Measurements from ENCODE around the gene SHROOM3.

The SHROOM3 gene

DNA sequence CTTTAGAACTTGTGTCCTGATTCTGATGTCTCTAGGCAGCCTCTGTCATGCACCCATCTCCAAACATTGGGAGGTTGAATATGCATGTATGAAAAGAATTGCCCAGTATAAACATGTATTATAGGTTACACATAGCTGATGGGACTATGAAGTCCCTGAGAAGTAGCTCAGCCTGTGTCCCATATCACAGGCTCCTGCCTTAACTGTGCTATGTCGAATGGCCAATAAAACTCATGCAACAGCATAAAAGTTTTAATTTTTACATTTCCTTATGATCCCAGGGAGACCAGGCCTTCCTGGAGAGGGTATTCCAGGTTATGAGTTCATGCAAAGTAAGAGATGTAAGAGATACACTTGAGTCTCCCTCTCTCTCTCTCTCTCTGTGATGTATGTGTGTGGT, 217.4 kb downstream of the SHROOM3 start:
- TF ChIP-seq GATA3 (IDR thresholded peaks at IDR 0.05; ENCODE audit: low read depth, low read length) = no peak
- no peak for TF ChIP-seq GATA2 (IDR thresholded peaks at IDR 0.05; ENCODE audit: low read depth, low read length)

- TF ChIP-seq GATA3 (IDR thresholded peaks at IDR 0.05; ENCODE audit: low read depth, low read length) = no peak
- TF ChIP-seq GATA2 (IDR thresholded peaks at IDR 0.05; ENCODE audit: low read depth, low read length) = no peak
Measured at GRCh38 chr4:76654084-76654483, 219.1 kb downstream of the SHROOM3 start.

GRCh38 chr4:76654791-76655190, 219.8 kb downstream of the SHROOM3 start:
- no peak for TF ChIP-seq GATA3 (IDR thresholded peaks at IDR 0.05; ENCODE audit: low read depth, low read length)
- TF ChIP-seq GATA2 (IDR thresholded peaks at IDR 0.05; ENCODE audit: low read depth, low read length) = no peak

- TF ChIP-seq GATA3 (IDR thresholded peaks at IDR 0.05; ENCODE audit: low read depth, low read length) (no peak), GATA2 (IDR thresholded peaks at IDR 0.05; ENCODE audit: low read depth, low read length) (no peak)
Measured at GRCh38 chr4:76655566-76656479, 220.8 kb downstream of the SHROOM3 start.

GRCh38 chr4:76657443-76657842, 222.4 kb downstream of the SHROOM3 start:
- TF ChIP-seq GATA2 (IDR thresholded peaks at IDR 0.05; ENCODE audit: low read depth, low read length) (no peak), GATA3 (IDR thresholded peaks at IDR 0.05; ENCODE audit: low read depth, low read length) (no peak)

GRCh38 chr4:76658231-76659102, 223.4 kb downstream of the SHROOM3 start:
- no peak for TF ChIP-seq GATA2 (IDR thresholded peaks at IDR 0.05; ENCODE audit: low read depth, low read length)
- no peak for TF ChIP-seq GATA3 (IDR thresholded peaks at IDR 0.05; ENCODE audit: low read depth, low read length)

DNA sequence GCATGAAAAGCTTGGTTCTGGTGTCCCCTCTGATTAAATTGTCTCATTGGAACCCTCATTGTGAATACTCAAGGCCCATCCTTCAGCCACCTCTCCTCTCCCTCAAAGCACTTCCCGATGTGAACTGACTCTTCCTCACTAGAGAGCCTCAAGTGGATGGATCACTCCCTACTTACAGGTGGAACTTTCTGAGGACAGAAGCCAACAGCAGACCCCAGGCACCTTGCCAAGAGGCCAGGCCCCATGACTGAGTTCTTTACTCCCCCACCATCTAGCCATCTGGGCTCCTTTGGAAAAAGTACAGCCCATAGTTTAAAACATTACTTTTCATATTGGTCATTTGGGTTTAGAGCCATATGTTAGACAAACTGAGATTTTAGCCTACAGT, 224.1 kb downstream of the SHROOM3 start:
- TF ChIP-seq GATA3 (IDR thresholded peaks at IDR 0.05; ENCODE audit: low read depth, low read length) (no peak), GATA2 (IDR thresholded peaks at IDR 0.05; ENCODE audit: low read depth, low read length) (no peak)

GRCh38 chr4:76663824-76664223, 228.8 kb downstream of the SHROOM3 start:
- no peak for TF ChIP-seq GATA2 (IDR thresholded peaks at IDR 0.05; ENCODE audit: low read depth, low read length)
- TF ChIP-seq GATA3 (IDR thresholded peaks at IDR 0.05; ENCODE audit: low read depth, low read length) = no peak

GRCh38 chr4:76665153-76665552, 230.1 kb downstream of the SHROOM3 start:
- TF ChIP-seq GATA3 (IDR thresholded peaks at IDR 0.05; ENCODE audit: low read depth, low read length) (no peak), GATA2 (IDR thresholded peaks at IDR 0.05; ENCODE audit: low read depth, low read length) (no peak)

GRCh38 chr4:76665721-76666120, 230.7 kb downstream of the SHROOM3 start:
- TF ChIP-seq GATA3 (IDR thresholded peaks at IDR 0.05; ENCODE audit: low read depth, low read length) = no peak
- TF ChIP-seq GATA2 (IDR thresholded peaks at IDR 0.05; ENCODE audit: low read depth, low read length) = no peak

DNA sequence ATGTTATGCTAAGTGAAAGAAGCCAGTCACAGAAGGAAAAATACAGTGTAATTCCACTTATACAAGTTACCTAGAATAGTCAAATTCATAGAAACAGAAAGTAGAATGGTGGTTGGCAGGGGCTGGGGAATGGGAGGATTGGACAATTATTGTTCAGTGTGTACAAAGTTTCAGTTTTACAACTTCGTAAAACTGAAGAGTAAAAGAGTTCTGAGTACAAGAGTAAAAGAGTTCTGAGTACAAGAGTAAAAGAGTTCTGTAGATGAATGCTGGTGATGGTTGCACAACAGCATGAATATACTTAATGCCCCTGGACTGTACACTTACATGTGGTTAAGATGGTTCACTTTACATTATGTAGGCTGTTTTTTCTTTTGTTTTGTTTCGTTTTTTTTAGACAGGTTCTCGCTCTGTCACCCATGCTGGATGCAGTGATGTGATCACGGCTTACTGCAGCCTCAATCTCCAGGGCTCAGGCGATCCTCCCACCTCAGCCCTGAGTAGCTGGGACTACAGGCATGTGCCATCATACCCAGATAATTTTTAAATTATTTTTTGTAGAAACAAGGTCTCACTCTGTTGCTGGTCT, 232.0 kb downstream of the SHROOM3 start:
- TF ChIP-seq GATA3 (IDR thresholded peaks at IDR 0.05; ENCODE audit: low read depth, low read length) = no peak
- no peak for TF ChIP-seq GATA2 (IDR thresholded peaks at IDR 0.05; ENCODE audit: low read depth, low read length)

DNA sequence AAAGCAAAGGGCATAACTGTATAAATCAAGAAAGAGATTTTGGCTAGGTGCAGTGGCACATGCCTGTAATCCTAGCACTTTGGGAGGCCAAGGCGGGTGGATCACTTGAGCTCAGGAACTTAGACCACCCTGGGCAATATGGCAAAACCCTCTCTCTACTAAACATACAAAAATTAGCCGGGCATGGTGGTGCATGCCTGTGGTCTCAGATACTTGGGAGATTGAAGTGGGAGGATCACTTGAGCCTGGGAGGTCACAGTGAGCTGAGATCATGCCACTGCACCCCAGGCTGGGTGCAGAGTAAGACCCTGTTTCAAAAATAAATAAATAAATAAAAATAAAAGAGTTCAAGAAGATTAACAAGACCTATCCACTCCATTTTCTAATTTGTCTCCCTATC, 235.6 kb downstream of the SHROOM3 start:
- TF ChIP-seq GATA2 (IDR thresholded peaks at IDR 0.05; ENCODE audit: low read depth, low read length) = no peak

DNA sequence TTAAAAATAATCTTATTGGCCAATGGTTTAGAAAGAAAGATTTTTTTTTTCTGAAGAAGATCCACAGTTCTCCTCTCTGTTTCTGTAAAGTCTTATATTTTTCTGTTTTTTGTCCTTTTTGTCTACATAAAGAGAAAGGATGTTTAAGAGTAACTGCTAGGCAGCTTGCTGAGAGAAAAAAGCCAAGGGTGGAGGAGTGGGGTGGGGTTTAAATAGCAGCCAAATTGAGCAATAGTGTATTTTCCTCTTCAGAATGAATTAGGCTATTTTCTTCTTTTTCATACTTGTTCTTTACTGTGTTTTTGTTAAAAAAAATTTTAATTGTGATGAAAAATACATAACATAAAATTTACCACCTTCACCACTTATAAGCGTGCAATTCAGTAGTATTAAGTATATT, 238.3 kb downstream of the SHROOM3 start:
- TF ChIP-seq GATA2 (IDR thresholded peaks at IDR 0.05; ENCODE audit: low read depth, low read length) (no peak), GATA3 (IDR thresholded peaks at IDR 0.05; ENCODE audit: low read depth, low read length) (no peak)

GRCh38 chr4:76674983-76675382, 240.0 kb downstream of the SHROOM3 start:
- TF ChIP-seq GATA2 (IDR thresholded peaks at IDR 0.05; ENCODE audit: low read depth, low read length) = no peak
- TF ChIP-seq GATA3 (IDR thresholded peaks at IDR 0.05; ENCODE audit: low read depth, low read length) = no peak

All from SH-SY5Y (cell line).